Measurements from ENCODE around the gene SMC6. TPM values are rescaled to one million over a fixed set of nuclear protein-coding genes. Genes with fewer than 3 reads are reported as not detected.
A peak's percentile ranks its signal among the peaks of the same experiment; 100 is the strongest.

SMC6 gene
- total RNA-seq, 1 donor from 2014 or later: 29.5 TPM

DNA sequence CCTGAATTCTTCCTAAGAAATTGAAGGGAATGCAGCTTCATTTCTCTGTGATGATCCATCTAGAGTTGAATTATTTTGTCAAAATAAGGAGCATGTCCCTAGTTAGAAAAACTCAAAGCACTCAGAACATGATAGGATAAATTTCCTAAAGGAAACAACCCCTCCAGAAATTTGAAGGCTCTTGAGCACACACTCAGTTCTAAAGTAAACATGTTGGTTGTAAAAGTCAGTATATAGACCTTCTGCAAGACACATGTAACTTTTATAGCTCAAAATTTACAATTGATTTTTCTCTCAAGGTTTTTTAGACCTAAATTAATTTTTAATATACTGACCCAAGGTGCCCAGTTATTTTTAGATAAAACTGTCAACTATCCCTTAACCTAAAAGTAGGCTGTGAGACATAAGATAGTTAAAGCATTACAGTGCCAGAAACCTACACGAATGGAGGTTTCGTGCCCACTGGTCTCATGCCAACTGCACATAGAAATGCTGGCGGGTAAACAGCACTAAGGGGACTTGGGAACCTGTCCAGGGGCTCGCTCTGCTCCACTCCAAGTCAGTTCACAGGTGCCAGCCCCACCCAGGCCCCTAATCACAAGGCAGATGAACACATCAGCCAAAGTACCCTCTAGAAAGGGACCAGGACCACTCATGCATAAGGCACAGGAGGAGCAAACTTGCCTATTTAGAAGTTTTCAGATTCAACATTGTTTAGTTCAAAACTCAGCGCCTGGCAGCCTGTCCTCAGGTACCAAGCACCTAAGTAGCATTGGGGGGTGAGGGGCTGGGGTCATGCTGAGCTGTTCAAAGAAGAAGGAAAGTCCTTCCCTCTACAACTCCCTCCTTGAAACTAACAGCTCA lies 106.5 kb downstream of the SMC6 start:
- no peak for DNase-seq

DNA sequence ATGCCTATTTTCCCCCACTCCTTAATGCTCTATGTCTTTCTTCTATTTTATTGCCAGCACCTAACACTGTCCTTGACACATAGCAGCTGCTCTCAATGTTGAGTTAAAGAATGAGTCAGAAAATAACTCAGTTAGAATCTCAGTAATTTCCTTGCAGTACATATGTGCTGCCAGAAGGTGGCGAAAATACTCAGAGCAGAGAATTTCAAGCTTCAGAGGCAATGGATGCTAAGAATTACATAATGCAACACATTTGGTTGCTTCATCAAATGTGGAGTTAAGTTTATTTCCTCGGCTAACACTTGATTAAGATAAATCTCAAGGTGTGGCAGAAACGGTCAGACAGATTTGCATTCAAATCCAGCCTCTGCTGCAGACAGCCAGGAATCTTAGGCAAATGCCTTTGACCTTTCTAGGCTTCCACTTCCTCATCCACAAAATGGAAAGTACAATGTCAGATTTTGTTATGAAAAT lies 107.5 kb downstream of the SMC6 start:
- DNase-seq: peak; percentile 27

DNA sequence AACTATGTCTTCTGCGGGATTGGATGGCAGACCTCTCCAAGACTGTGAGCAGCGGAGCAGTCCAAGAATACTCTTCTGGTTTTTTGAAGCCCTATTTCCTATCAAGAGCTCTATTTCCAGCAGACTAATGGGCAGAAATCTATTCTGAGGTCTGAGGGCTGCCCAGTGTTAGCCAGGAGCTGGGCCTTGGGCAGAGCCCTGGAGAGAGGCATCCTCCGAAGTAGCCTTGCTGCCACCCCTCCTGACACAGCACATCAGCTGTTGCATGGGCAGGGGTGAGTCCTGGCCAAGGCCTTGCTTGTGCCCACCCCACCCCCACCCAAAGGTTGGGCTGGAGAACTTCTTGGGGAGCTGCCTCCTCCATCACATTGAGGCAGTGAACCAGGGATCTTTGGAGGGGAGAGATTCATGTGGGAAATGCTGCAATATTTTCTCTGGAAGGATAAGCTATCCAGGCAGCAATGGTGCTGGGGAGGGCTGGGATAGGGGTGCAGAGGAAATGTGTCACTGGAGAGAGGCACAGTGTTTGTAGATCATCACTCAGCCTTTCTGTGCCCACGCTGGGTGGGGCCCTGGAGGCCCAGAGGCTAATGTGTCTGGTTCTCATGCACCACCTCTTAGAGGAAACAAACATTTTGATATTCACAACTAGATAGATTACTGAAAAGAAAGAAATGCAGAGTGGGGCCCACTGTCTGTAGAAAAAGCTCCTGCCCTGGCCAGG lies 108.5 kb downstream of the SMC6 start:
- DNase-seq: no peak

DNA sequence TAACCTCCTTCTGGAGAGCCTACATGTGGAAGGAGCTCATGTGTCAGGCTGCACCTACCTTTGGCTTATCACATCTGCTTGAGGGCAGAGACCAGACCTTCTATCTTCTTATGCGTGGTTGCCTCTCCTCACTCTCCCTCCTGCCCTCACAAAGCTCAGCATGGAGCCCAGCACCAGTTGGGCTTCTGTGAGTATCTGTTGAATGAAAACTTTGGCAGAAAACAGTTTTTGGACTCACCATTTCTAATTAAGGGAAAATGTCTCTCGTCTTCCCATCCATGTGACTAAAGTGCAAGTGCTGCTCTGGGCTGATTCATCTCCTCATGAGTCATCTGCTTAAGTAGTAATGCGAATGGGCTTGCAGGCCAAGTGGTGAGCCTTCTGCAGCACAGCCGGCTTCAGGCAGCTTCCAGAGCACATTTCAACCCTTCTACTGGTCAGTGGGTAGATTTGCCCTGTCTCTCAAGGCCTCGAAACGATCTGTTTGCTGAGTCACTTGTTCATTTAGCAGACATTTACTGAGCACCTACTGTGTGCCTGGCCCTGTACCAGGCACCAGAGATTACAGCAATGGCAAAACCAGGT lies 110.5 kb downstream of the SMC6 start:
- peak; percentile 46 for DNase-seq

DNA sequence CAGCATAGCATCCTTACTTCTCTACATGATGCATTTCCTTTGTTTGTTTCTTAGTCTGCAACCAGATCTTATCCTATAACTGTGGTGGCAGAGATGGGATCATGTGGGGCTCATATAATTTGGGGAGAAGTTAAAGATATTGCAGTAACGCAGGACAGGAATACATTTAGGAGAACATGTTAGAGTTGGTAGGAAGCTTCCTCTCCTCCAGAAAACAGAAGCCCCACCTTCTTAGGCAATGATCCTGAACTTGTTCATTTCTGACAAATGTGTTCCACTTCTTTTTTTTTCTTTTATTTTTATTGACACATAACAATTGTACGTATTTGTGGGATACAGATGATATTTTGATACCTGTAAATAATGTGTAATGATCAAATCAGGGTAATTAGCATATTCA lies 113.2 kb downstream of the SMC6 start:
- DNase-seq: no peak

DNA sequence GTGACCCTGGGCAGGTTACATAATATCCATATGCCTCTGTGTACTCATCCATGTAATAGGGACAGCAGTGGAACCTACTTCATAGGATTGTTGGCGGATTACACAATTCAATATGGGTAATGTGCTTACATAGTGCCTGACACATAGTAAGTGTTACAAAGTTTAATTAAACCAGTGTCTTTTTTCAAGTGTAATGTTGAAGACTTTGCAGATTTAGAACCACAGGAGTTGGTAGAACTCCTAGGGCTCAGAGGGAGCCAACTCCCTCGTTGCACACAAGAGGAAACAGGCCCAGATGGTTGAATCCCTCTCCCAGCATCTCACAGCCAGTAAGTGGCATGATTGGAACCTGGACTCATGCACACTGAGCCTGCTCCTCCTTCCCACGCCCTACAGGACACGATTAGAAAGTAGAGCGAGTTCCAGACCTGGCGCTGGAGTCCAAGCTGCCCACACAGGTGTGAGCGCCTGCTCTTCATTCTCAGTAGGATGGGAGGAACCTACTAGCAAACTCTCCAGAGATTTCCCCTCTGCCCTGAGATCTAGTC lies 115.3 kb downstream of the SMC6 start:
- DNase-seq: peak; percentile 44

DNA sequence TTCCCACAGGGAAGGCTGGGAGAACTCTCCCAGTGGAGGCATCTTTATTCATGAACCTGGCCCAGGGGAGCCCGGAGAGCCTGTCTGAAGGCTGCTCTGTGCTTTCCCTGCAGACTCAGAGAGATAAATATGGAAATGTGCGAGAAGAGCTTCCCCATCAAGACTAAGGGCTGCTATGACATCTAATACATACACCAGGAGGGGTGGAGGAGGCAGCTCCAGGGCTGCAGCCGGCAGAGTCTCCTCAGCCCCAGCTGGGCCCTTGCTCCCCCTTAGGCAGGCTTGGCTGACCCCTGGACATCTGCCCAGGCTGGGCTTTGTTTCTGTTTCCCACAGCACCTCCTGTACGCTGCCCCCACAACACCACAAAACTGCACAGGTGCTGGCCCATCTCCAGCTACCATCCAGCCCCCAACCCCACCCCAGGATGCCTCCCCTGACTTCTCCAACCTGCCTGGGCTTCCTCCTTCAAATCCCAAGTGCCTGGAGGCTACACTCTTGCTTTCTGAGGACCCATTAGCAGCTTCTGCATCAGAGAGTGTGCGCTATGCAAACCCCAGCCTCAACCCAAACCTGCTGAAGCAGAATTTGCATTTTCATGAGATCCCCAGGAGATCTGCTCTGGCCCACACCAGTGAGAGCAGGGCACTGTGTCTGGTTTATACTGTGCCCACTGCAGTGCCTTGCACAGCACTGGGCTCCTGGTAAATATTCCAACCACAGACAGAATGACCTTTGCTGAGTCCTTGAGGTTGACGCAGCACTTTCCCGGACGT lies 116.3 kb downstream of the SMC6 start:
- DNase-seq: no peak

DNA sequence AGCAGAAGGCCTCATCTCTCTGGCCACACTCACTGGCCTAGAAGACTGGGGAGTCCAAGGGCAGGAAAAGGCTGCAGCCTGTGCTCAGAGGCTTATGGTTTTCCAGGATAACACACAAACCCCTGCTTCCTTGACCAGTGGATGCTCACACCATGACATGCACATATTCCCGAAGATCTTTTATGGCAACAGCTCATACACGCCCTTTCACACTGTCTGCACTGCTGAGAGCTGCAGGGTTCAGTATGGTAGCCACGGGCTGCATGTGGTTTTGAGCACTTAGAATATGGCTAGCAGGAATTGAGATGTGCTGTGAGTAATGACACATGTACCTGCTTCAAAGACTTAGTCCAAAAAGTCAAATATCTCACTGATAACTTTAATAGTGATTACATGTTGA lies 117.4 kb downstream of the SMC6 start:
- DNase-seq: no peak

DNA sequence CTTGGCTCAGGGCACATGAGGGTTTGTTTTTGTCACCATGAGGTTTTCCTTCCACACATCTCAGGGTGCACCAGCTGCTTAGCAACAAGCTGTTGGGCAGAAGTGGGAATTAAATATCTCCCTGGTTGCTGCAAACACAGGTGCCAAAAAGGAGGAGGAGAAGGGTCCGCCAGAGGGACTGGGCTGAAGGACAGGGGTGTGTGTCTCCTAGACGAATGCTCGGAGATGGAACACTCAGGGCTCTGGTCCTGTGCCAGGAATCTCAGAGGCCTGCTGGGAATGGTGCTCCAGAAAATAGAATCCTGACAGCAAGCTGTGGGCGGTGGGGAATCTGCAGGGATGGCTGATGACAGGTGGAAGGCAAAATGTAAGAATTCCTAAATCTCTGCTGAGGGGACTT lies 118.6 kb downstream of the SMC6 start:
- DNase-seq: no peak

DNA sequence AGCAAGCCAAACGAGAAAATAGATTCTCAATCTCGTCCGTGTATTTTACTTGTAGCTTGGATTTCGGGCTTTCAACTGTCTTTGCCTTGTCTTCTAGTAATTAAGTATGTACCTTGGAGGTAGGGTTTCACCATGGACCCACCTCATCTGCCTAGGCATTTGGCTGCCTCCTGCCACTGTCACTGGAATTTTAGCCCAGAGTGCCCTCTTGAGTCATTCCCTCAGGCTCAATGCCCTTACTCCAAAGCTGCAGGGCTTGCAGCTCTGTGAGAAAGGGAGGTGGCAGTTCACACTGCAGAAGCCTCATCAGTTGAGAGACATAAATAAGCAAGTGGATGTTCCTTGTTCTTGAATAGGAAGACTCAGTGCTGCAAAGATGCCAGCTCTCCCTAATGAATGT lies 123.5 kb downstream of the SMC6 start:
- DNase-seq: no peak

DNA sequence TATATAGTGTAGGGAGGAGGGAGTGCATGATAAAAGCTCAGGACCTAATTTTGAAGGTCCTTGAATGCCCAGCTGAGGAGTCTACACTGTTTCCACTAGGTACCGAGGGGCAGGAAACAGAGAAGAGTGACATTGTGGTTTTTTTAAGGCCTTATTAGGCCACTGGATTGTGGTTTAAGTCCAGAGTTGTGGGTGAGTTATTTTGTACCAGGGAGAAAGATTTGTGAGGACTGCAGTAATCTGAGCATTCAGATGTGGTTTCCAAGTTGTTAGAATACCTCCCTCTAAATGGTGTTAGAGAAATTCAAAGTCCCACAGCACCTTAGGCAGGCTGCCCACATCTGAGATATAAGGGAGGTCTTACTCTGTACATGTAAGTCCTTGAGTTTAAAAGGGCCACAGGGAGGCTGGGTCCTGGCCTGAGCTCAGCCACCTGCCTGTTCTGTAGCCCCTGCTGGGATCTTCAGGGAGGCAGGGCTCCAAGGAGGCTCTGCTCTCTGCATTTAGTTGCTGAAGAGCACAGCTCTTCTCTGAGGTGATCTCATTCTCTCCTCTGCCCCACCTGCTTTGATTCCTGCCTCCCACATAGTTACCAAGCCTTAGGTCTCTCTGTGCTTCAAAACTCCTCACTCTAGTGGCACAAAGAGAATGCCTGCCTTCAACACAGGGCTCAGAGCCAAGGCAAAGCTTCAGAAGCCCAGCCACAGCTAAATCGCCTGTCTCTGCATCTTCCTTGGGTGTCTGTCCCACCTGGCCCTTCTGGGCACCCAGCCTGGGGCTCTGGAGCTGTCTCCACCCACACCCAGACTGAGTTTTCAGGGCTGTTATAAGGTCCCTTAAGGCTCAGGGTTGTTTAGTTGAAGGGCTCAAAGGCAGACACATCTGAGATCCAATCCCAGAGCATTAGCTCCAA lies 125.0 kb downstream of the SMC6 start:
- peak; percentile 40 for DNase-seq

DNA sequence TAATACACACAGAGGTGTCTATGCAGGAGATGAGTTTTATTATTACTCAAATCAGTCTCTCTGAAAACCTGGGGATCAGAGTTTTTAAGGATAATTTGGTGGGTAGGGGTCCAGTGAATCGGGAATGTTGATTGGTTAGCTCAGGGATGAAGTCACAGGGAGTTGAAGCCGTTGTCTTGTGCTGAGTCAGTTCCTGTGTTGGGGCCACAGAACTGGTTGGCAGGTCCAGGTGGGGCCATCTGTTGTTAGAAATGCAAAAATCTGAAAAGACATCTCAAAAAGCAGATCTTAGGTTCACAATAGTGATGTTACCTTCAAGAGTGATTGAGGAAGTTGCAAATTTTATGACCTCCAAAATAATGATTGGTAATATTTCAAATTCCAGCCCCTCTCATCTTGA lies 126.2 kb downstream of the SMC6 start:
- no peak for DNase-seq

DNA sequence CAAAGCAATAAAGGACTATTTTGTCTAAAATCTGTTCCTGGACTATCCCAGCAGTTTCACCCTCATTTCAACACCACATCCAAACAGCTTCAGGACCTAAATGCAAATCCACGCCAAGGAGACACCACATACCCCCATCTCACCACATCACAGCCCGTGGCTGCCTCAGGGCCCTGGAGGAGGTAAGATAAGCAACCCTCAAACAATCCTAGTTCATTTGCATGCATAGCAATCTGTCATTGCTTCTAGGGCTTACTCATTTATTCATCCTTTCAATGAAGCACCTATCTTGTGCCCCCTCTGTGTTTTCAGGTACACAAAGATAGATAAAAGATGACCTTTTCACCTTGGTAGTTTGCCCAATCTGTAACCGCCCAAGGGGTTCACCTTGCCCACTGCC lies 126.6 kb downstream of the SMC6 start:
- no peak for DNase-seq

DNA sequence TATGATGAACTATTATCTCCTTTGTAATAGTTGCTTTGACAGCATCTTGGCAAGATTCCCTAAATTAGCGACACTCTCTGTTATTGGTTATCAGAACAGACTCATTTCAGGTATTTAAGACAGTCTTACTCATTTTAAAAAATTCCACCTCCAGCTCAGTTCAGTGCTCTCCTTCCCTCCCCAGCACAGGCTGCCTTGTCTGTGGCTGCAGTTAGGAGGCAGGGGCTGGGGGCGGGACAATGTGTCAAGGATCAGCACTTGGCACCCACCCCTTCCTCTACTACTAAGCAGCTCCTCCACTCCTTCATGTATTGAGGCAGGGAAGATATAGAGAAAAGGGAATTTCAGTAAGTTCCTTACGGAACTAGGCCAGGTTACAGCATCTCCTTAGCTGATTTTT lies 128.2 kb downstream of the SMC6 start:
- no peak for DNase-seq

DNA sequence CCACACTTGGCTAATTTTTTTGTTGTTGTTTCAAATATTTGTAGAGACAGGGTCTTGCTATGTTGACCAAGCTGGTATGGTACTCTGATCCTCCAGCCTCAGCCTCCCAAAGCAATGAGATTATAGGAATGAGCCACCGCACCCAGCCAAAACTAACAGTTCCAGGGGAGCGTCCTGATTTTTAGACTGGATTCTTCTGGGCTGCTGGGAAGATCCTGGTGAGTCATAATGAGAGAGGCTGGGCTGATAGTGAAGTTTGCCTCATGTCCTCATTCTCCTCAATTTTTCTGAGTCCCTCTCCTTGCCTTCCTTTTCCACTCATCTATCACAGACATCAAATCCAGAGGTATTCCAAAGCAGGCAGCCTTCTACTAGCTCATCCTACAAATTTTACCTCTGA lies 131.8 kb downstream of the SMC6 start:
- DNase-seq: no peak

DNA sequence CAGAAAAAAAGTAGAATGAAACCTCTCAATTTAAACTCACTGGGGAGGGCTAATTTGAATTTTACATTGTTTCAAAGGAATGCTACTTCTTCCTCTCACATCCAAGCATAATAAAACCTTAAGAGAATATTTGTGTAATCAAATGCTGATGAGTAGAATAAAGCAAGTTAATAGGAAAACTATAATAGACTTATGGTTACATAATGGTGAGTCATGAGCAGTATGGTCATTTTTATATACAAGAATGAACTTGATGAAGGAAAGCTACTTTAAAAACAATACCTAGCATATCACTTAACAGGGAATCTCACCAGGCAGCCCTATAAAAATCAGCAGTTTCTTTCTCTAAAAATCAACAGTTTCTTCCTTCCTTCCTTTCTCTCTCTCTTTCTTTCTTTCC lies 132.8 kb downstream of the SMC6 start:
- no peak for DNase-seq

DNA sequence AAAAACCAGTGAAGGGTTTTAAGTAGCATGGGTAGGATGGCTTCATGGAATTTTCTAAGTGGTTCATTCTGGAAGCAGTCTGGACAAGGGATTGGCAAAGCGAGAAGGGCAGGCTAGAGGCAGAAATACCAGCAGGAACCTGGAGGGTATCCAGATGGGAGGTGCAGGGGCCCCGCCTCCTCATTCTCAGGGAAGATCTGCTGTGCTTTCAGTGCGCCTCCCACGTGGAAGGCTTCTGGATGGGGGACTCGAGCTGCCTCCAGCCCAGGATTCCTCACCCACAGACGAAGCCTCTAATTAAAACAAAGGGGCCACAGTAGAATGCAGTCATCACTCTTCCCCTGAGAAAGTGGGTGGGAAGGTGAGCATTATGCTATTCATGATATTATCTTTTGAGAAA lies 133.3 kb downstream of the SMC6 start:
- DNase-seq: peak; percentile 48

DNA sequence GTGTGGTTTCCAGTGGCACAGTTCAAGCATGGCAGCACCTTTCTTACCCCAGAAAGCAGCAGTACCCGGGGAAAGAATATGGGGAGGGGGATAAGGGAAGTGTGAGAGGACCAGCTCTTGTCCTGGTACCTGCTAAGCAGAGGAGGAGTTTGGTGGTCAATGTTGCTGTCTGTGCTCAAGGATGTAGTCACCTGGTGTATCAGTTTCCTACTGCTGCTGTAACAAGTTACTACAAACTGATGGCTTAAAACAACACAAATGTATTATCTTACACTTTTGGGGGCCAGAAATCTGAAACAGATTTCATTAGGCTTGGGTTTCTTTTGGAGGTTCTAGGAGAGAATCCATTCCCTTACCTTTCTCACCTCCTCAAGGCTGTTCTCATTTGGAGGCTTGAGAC lies 135.7 kb downstream of the SMC6 start:
- DNase-seq: no peak

DNA sequence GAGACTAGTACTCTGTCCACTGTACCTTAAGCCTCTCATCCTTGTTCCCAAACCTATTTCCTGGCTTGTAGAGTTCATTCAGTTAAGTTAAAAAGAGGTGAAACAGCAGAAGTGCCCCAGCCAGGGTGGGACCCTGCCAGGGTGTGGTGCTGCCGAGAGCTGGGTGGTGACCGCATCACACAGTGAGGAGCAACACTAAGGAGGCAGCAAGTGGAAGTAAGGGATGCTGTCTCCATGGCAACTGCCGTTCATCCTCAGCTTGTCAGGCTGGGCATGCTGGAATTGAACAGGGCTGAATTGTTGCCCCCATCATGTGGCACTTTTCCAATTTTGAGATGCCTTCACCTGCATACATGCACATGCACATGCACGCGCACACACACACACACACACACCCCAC lies 136.1 kb downstream of the SMC6 start:
- no peak for DNase-seq

DNA sequence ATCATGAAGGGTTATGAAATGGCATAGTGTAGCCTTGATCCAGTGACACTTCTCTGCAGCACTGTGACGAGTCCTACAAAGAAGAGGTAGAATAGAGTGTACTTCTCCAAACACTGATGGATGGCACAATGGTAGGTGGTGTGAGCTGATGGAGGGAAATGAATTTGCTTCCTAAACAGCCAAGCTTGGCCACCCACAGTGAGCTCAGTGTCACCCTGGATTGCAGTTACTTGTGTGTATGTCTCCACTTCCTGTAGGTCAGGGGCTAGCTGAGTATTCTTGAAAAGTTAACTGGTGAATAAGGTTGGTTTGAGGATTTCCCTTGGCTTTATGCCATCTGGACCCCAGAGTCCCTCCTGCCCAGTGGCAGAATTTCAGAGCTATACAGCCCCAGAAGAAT lies 137.2 kb downstream of the SMC6 start:
- no peak for DNase-seq

DNA sequence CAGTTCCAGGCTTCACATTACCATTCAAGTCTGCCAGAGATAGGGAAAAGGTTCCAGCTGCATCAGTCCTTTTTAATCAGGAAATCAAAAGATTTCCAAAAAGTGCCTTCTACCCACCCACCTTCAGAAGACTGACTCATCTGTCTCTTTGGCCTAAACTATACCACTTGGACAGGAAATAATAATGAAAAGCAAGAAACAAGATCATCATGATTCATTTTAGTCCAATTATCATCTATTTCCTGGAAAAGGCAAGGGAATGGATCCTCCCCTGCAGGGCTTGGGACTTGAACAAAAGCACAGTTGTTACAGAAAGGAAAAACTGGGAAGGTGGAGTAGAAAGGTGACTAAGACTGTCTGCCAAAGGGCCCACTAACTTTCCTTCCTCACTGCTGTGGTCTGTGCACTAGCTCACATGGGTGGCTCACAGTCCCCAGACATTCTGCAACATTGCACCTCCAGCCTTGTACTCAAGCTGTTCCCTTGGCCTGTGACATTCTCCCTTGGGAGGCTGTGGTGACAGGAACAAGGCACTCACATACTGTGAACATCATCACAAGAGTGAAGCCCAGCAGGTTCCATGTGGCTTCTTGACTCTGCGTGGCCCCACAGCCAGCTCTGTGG lies 137.8 kb downstream of the SMC6 start:
- no peak for DNase-seq

Measured in occipital lobe (tissue), 2 donors.